ENCODE measurements around the gene CRACR2A. TPM values are rescaled to one million over a fixed set of nuclear protein-coding genes. Genes with fewer than 3 reads are reported as not detected.
A peak's percentile ranks its signal among the peaks of the same experiment; 100 is the strongest.

Gene CRACR2A
- total RNA-seq, 1 experiment from 2014 or later = not detected

DNA sequence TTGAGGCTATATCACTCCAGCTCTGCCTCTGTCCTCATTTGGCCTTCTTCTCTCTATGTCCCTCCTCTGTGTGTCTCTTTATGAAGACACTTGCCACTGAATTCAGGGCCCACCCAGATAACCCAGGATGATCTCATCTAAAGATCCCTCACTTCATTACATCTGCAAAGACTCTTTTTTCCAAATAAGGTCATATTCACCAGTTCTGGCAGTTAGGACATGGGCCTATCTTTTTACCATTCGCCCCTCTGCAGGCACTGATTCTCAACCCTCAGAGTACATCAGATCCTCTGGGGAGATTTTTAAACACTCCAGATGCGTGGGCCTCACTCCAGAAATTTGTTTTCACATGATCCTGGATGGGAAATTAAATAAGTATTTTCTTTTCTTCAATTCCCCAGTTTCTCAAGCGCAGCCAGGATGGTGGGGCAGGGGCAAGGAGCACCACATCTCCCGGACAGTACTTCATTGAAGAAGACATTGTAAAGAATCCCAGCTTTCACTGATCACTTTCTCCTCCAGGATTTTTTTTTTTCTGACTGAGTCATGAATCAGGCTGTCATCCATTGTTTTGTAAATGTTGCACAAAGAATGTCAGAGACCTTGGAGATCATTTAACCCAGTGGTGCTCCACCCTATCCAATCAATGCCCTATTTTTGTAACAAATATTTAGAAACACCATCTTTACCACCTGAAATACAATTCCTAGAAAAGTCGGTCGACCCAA, 27.4 kb downstream of the CRACR2A start:
- DNase-seq (ENCODE audit: low spot score) = no peak

DNA sequence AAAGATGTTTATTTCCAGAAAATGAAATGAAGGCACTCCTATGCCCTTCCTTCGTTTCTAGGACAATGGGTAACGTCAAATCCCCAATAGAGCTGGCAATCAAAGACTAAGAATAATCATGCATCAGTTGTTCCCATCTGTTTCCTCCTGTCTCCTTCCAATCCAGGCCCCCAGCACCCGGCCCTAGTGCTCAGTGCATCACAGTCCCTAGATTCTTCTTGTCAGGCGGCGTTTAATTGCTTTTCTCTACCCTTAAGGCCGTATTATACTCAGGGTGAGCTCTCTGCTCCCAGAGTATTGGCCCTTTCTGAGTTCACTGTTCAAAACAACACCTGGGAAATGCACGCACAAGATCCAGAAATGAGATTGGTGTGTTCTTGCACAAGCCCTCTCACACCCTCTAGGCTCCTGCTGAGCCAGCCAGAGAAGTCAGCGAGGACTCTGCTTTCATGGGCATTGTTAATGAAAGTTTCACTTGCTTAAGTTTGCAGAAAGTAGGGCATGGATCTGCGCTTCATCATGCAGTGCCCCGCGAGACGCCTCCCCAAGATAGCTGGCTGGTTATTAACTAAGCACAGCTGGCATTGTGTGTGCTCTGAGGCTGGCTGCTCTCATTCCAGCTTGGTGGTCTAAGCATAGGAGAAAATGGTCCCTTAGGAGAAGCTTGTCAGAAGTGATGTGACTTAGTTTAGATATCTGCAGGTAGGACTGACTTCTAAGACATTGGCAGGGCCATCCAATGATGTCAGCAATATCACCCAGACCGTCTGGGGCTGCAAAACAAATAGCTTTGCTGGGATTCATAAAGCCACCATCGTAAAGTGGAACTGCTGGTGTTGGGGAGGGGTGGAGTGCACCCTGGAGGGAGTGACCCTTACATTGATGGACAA, 28.7 kb downstream of the CRACR2A start:
- DNase-seq (ENCODE audit: low spot score) = no peak

DNA sequence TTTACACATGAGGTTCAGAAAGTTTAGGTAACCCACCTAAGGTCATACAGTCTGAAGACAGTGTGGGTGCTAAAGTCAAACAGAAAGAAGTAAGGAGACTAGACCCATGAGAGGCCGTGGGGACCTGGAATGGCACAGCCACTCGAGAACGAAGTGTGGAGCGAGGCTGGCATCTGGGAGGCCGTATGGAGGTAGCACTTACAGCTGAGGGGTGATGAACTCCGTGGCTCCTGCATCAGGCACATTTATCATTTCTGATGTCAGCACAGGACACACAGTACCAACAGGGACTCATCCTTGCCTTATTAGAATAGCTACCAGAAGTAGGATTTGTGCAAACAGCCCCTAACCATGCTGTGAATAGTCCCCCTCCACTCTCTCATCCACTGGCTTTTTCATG, 30.5 kb downstream of the CRACR2A start:
- DNase-seq (ENCODE audit: low spot score) = no peak

DNA sequence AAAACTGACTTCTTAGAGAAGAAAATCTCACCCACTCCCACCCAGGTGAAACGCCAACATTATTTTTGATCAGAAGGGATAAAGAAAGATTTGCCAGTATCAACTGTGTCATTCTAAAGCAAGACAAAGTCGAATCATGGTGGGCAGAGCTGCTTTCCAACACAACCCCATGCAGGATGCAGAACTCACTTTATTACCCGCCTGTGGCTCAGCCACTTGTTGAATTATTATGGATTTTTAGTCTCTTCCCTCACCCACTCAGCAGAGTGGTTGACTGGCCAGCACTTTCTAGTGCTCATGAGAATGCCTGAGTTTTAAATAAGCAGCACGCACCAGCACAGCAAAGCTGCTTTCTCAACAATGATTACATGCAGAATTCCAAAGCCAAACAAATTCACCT, 32.1 kb downstream of the CRACR2A start:
- no peak for DNase-seq (ENCODE audit: low spot score)

DNA sequence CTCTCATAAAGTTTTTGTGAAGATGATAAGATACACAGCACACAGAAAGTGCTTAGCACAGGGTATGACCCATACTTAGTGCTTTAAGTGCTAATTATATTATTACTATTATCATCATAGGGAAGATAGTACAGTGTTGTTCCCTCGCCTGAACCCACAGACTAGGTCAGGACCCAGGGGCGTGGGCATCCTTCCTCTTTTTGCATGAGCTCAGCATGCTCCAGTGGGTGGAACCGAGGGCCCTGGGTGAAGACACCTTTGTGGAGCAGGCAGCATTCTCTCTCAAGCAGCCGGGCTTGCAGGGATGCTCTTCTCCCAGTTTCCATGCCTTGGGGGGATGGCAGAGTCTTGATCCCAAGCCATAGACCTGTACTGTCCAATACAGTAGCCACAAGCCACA, 34.8 kb downstream of the CRACR2A start:
- no peak for DNase-seq (ENCODE audit: low spot score)

DNA sequence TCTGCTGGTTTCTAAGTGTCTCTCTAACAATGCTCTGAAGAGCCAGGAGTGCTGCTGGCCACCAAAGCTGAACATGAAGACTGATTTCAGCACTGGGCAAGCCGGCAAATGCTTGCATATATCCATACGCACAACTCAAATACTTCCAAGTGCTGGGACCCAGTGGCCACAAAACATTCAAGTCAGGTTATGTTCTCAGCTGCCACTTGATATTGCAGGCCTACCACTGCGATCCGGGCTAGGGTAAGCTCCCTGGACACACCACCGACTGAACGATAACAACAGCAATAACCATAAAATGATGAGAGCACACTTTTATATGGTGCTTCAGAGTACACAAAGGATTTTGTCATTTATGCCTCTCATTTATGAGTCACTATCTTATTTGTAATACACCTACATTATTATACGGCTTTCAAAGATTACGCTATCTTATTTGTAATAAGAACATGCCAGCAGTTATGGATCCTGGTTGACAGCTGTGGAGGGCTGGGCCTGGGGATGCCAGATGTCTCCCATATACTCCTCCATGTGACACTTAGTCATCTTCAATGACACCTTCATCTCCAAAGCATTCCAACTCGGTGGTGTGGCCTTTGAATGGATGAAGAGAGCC, 35.5 kb downstream of the CRACR2A start:
- DNase-seq (ENCODE audit: low spot score) = no peak

DNA sequence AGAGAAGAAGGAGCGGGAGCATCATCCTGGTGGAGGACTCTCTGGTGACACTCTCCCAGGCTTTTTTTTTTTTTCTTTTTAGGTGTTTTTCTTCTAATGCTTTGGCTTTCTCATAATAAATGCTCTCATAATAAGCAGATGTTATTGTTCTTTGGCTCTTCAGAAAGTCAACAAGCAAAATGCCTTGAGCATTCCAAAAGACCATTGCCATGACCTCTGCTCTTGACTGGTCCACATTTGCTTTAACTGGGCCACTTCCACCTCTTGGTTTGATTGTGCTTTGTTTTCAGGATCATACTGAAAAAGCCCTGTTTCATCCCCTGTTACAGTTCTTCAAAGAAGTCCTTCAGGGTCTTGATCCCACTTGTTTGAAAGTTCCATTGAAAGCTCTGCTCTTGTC, 36.9 kb downstream of the CRACR2A start:
- DNase-seq (ENCODE audit: low spot score) = no peak

DNA sequence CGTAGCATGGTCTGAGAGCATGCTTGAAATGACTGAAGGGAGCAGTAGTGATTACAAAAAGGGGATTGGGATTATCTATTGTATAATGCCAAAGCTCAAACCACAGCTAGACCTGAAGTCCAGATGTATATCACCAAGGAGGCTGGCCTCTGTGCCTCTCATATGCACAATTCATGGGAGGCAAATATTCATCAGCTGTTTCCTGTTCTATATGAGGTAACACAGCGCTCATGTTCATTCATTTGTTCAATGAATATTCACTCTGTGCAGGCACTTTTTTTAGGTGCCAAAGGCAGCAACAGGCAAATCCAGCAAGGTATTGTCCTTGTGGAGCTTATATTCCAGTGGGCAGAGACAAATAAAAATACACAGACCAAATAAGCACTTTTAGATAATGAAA, 39.0 kb downstream of the CRACR2A start:
- DNase-seq (ENCODE audit: low spot score) = no peak

DNA sequence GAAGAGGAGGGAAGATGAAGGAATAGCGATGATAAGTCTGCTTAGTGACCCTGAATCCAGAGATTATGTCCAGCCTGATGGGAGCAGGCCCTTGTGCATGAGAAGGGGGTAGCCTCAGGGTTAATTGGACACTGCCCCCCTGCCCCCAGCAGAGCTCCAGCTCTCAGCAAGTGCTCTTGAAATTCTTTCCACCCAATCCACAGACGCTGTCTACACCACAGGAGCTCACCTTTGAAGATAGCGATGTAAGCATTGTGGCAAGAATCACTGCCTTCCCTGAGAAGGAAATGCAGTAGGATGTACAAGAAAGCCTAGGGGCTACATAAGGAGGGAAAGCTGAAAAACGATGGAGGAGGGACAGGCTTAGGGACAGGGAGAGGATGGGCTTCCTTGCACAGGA, 39.4 kb downstream of the CRACR2A start:
- no peak for DNase-seq (ENCODE audit: low spot score)

DNA sequence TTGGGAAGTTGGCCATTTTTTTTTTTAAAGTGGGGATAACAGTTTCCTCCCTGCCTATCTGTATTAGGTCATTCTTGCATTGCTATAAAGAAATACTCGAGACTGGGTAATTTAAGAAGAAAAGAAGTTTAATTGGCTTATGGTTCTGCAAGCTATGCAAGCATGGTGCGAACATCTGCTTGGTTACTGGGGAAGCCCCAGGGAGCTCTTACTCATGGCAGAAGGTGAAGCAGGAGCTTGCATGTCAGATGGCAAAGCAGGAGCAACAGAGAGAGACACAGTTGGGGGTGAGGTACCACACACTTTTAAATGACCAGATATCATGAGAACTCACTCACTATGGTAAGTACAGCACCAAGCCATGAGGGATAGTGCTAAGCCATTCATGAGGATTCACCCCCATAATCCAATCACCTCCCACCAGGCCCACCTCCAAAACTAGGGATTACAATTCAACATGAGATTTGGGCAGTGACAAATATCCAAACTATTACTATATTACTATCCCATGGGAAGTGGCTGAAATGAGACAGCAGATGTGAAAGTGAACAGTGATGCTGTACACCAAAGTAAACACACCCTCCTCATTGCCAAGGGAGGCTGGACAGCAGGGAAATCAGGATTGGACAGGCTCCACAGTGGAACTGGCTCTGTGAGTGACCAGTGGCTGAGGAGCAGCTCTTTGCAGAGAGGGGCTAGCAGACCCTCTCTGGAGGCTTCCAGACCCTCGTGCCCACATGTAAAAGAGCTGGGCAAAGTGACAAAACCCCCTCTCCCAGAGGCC, 40.5 kb downstream of the CRACR2A start:
- no peak for DNase-seq (ENCODE audit: low spot score)

DNA sequence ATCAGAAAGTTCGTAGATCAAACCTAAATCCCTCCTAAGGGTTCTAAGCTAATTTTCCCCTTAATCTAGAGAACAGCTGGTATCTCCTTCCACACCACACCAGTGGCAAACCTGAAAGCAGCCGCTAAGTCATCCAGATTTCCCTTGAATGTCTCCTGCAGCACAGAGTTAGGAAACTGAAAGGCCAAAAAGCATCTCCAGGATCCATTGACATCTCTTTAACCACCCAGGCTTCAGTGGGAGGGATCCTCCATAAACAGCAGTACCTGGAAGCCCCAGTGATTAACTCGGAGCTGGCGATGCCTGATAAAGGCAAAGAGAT, 47.6 kb downstream of the CRACR2A start:
- no peak for DNase-seq (ENCODE audit: low spot score)

DNA sequence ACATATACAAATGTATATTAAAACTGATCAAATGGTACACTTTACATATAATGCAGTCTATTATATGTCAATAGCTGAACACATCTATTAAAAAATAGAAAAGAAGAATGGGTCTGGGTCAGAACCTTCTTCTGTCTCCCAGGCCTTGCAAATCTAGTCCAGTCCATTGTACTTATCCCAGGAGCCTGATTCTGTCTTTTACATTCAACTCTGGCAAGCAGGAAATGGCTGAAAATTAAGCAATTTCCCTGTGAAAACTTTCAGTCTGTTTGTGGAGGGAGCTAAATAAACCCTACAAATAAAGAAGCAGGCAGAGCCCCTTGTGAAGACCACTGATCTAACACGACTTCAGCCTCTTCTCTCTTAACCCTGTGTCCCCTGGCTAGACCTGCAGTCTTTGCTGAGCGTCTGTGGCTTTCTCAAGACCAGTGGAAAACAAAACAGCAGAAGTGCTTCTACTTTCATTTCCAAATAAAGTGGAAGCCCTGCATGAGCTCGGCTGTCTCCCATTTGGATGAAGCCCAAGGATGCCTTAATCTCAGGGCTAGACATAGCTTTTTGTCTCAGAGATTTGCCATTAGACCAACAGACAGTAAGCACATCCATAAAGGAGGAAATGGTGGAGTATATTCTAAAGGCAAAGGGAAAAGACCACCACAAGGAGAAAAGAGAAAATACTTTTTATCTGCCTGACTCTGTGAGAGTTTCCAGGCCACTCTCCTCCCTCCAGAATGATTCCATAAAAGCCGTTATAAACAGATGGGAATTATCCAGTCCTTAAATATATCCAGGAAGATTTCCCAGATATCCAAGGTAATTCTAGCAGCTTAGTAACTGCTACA, 48.2 kb downstream of the CRACR2A start:
- no peak for DNase-seq (ENCODE audit: low spot score)

DNA sequence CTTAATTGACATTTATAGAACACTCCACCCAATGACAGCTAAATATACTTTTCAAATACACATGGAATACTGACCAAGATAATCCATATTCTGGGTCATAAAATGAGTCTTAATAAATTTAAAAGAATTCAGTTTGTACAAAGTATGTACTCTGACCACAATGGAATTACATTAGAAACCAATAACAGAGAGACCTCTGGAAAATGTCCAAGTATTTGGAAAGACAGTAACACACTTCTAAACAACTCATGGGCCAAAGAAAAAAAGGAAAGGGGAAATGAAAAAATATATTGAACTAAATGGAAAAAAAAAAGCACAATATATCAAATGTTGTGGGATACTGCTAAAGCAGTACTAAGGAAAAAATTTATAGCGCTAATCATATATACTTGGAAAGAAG, 52.0 kb downstream of the CRACR2A start:
- no peak for DNase-seq (ENCODE audit: low spot score)

DNA sequence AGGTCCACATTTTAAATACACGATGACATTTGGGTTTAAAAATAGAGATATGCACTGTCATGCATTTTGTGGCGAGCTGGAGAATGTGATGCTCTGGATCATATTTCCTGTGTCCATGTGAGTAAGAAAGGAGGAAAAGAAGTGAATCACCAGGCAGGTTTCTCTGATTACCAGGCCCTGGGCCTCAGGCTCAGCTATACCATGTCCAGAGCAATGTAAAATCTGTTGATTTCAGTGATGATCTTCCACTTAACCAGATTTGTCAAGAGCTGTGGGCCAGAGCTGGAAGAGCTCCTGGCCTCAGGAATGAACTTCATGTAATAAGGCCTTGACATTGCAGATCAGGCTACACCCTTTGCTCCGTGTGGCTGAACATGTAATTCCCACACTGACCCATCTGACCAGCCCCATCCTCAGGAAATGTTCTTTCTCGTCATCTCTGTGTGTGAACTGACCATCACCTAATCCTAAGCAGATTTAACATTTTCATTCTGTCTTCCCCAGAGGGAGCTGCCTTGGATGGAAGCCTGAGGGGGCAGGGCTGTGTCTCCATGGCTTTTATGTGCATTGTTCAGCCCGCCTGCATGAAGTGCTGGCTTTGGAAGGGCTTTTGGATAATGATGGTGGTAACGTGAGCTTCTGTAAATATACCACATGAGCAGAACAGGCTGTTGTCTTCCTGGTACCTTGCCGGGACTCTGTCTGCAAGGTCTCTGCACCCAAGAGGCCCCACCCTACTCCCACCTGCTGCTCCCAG, 54.5 kb downstream of the CRACR2A start:
- peak; percentile 79 for DNase-seq (ENCODE audit: low spot score)

DNA sequence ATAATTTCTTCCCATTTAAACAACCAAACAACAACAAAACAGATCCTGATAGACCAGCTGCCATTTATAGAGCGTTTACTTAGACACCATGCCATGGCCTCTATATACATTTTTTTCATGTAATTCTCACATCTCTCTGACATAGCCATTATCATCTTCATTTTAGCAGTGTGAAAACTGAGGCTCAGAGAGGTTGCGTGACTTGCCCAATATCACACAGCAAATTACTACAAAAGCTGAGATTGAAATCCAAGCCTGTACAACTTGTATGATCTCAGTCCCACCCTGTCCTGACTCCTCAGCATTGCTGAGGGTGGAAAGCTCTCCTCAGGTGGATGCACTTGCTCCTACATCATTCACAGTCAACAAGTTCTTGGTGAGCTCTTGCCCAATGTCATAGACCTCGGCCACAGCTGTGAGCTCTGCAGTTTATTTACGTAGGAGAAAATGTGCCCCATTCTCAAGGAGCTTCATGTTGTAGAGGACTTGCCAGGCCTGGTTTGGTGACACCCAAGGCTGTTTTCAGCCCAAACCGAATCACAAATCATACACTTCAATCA, 55.5 kb downstream of the CRACR2A start:
- no peak for DNase-seq (ENCODE audit: low spot score)

DNA sequence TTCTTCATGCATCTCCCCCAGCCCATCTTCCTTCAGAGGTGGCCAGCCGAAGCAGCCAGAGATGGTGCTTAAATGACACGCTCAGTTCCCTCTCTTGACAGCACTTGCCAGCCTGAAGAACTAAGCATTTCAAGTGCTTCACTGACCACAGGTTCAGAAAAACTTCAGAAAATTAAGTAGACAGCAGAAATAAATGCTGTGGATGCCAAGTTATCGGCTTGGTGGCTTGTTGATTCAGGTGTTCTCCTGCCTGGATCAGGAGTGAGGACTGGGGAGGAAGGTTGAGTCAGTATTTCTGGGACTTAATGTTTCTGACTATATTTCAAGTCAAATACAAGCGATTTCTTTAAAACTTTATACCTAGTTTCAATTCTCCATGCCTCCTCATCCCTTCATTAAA, 58.2 kb downstream of the CRACR2A start:
- no peak for DNase-seq (ENCODE audit: low spot score)

DNA sequence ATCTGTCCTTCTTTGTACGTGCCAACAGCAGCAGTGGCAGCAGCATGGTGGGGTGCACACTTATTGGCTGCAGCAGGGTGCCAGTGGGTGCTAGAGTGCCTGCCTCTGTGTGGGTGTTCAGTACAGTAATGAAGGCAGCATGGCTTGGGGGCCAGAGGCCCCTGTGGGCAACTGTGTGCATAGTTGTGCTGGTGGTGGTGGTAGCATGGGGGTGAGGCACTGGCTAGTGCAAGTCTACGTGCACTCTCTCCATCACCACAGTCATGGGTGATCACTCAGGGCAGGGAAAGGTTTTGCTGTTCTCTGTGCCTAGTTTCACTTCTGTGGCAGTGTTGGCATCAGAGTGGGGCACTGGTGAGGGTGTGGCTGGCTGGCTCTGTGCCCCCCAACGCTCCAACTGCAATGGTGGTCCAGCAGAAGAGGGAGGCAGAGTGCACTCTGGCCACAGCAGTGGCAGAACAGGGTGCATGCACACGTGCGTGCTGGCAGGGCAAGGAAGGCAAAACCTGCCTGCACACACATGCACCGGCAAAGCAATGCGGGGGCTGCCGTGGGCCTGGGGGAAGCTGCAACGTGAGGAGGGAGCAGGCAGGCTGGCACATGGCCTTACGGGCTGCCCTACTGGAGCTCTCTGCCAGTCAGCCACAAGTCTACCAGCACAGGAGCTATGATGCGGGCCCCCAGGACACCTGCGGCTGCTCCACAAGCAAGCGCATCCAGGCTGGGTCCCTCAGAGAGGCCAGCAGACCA, 60.1 kb downstream of the CRACR2A start:
- DNase-seq (ENCODE audit: low spot score) = no peak

DNA sequence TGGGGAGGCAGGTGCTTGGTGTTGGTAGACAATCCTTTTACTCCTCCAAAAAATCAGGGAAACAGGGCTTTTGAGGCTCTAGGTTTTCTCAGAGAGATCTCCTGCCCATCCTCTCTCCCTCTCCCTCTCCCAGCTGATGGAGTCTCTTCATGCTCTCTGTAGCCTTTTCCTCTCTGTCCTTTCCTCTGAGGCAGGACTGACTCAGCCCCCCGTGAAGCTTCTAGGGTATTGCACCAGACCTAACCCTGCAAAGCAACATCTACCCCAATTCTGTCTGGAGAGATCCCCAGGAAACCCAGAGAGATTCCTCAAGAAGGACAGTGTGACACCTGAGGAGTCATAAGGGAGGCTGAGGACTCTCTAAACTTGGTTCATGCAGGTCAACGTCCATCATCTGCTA, 66.4 kb downstream of the CRACR2A start:
- DNase-seq (ENCODE audit: low spot score) = no peak

DNA sequence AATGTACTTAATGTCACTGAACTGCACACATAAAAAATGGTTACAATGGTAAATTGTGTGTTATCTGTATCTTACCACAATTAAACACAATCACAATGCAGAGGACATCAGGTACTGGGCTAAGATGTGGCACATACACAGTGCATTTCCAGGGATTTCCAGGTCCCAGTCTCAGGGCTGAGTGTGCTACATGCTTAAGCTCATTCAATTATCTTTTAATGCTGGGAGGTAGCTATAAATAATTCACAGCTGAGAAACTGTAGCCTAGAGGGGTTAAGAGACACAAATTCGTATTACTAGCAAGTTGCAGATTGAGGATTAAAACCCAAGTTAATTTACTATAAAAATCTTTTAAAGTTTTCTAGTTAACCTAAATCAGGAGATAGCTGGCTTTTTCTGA, 67.1 kb downstream of the CRACR2A start:
- no peak for DNase-seq (ENCODE audit: low spot score)

Measured in A172 (cell line).